GM21447 (cell line): ENCODE data around the gene KNG1.
A peak's percentile ranks its signal among the peaks of the same experiment; 100 is the strongest.
"Not testable (repeated sequence)": the region's sequence is repeated elsewhere in the genome, so short reads cannot be mapped to it uniquely, and the experiment has no call there.

Experiments used
- ATAC-seq: cut with Tn5 transposase; IDR thresholded peaks from one replicate; pipeline ENCODE4 v1.9.1; 2021; ENCODE audit not compliant: unreplicated experiment

KNG1 gene

GRCh38 chr3:186717039-186717457 lies at the start of gene KNG1:
Gene KNG1, plus strand, starts transcription at chr3:186717359. Its CDS starts 184 bp downstream, at chr3:186717543.
- ATAC-seq = no peak

- ATAC-seq = no peak
These were observed 48.7 kb upstream of the KNG1 start for GRCh38 chr3:186668426-186668825.

DNA sequence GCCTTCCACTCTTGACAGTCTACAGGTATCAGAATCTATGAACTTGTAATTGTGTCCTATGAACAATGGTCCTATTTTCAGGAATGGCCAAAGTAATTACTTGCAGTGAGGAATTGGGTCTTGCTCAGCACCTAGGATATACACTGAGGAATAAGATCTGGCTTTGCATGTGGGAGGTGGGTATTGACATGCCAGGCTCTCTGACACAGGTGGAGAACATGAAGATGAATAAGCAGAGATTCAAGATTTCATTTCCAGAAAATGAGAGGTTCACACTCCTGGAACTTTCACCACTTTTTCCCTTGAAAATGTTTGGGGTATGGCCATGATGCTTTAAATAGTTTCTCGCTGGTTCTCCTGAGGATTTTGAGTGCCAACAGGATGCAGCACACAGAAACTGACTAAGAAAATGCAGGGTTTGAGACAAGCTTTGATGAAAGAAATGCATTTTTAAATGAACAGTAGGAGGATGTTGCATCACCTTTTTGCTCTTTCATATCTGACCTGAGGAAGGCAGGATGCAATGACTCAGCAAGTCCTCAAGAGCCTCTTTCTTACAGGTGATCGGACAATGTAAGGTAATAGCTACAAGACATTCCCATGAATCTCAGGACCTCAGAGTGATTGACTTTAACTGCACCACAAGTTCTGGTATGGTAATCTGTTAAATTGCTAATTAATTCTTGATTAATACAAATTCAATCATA lies 47.6 kb upstream of the KNG1 start:
- ATAC-seq = no peak

DNA sequence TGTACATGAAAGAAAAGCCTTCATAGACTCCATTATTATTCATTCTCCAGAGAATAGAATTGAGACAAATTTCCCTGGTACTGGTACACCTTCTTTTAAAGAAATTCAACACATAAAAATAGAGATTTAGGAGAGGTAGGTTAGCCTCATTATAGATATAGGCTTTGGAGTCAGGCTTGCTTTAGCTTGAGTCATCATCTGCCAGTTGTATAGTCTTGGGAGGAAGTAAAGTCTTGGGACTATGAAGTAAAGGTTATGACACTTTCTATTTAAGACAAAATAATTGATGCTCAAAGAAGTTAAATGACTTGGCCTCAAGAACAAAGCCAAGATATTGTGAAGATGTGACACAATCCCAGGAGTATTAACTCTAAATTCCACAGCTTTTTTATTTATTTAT lies 47.0 kb upstream of the KNG1 start:
- no peak for ATAC-seq

GRCh38 chr3:186671051-186671450 lies 46.1 kb upstream of the KNG1 start:
- no peak for ATAC-seq

GRCh38 chr3:186678604-186679003 lies 38.6 kb upstream of the KNG1 start:
- no peak for ATAC-seq

DNA sequence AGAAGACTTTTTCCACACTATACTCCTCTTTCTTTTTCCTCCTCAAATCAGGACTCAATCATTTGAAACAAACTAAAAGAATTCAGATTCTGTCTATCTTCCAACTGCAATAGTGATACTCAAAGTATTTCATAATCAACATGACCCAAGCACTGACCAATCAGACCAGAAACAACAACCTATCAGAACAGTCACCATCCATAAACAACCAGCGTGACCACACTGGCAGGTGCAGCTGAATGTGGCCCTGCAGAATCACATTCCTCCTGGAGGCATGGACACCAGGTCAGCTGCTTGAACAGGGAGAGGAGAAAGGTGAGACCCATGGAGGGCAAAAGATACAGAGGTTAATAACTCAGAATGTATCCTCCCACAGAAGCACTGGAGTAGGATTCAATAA lies 38.0 kb upstream of the KNG1 start:
- no peak for ATAC-seq

DNA sequence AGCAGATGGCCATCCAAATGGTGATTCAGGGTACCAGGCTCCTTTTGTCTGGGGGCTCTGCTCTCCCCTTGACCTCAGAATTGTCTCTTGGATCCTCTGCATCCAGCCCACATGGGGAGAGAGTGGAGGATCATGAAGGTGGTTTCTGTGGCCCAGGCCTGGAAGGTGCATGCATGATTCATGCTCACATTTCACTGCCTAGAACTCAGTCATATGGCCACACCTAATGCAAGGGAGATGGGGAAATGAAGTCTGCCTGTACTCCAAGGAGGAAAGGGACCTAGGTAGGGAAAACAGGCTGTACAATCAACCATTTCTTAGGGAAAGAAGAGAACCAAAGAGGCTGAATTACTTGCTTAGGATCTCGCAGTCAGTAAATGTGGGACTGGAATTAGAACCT lies 36.3 kb upstream of the KNG1 start:
- ATAC-seq = no peak

- no peak for ATAC-seq
These were observed 34.3 kb upstream of the KNG1 start for GRCh38 chr3:186682812-186683211.

- ATAC-seq = no peak
These were observed 33.2 kb upstream of the KNG1 start for GRCh38 chr3:186683979-186684378.

DNA sequence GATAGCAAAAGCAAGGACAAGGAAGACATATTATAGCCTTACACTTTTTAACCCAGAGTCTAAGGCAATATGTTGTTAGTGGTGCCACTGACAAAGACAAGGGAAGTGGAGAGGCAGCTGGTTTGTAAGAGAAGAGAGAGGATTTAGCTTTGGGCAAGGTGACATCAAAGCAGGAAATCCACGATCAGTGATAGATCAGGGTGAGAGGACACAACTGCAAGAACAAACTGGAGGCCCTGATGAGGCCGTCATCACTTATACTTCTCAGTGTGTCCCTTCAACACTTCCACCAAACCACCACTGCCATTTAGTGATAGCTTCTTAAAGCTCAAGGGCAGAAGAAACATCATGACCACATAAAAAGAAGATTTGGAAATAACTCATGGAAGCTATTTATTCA lies 30.7 kb upstream of the KNG1 start:
- not testable (repeated sequence) for ATAC-seq

- ATAC-seq = no peak
These were observed 30.0 kb upstream of the KNG1 start for GRCh38 chr3:186687120-186687651.

- not testable (repeated sequence) for ATAC-seq
These were observed 26.9 kb upstream of the KNG1 start for GRCh38 chr3:186690304-186690703.

DNA sequence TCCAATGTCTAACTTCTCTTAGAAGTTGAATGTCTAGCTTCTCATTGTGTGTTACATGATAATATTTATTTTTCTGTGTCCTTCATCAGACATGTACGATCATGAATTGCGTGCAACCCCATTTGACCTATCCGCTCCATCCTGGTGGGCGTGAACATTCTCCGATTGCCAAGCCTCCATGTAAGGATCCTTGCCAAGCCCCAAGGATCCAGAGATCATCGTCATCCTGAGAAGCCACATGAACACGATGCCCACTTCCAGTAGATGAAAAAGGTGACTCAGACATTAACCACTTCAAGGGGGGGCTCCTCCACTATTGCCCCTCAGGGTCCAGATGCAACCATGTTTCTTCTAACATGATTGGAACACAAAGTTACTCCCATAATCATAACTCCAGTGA lies 25.5 kb upstream of the KNG1 start:
- ATAC-seq = no peak

GRCh38 chr3:186693843-186694242 lies 23.3 kb upstream of the KNG1 start:
- ATAC-seq = no peak

GRCh38 chr3:186694288-186695032 lies 22.7 kb upstream of the KNG1 start:
- no peak for ATAC-seq

- ATAC-seq = no peak
These were observed 20.6 kb upstream of the KNG1 start for GRCh38 chr3:186696522-186696921.

- no peak for ATAC-seq
These were observed 19.6 kb upstream of the KNG1 start for GRCh38 chr3:186697510-186697909.

DNA sequence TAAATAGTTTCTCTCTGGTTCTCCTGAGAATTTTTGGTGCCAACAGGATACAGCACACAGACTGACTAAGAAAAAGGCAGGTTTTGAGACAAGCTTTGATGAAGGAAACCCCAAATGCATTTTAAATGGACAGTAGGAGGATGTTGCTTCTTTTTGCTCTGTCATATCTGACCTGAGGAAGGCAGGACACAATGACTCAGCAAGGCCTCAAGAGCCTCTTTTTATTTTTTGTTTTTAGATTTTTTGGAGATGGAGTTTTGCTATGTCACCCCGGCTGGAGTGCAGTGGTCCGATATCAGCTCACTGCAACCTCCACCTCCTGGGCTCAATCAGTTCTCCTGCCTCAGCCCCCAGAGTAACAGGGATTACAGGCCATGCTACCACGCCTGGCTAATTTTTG lies 16.9 kb upstream of the KNG1 start:
- no peak for ATAC-seq

DNA sequence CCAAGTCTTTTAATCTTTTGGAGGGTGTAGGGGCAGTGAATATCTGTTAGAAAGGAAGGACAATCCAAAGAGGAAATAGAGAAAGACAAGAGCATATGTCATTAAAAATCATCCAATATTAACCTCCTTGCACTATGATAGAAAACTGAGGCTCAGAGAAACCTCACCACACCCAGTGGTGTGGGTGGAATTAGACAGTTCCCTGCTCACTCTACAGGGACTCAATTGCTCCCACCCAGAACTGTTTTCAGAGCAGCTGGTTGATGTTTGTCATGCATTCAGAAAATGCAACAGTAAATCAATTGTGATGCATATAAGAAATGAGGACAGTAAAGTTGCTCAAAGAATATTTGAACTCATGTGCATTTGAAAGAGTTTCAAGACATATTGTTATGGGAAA lies 14.7 kb upstream of the KNG1 start:
- not testable (repeated sequence) for ATAC-seq

DNA sequence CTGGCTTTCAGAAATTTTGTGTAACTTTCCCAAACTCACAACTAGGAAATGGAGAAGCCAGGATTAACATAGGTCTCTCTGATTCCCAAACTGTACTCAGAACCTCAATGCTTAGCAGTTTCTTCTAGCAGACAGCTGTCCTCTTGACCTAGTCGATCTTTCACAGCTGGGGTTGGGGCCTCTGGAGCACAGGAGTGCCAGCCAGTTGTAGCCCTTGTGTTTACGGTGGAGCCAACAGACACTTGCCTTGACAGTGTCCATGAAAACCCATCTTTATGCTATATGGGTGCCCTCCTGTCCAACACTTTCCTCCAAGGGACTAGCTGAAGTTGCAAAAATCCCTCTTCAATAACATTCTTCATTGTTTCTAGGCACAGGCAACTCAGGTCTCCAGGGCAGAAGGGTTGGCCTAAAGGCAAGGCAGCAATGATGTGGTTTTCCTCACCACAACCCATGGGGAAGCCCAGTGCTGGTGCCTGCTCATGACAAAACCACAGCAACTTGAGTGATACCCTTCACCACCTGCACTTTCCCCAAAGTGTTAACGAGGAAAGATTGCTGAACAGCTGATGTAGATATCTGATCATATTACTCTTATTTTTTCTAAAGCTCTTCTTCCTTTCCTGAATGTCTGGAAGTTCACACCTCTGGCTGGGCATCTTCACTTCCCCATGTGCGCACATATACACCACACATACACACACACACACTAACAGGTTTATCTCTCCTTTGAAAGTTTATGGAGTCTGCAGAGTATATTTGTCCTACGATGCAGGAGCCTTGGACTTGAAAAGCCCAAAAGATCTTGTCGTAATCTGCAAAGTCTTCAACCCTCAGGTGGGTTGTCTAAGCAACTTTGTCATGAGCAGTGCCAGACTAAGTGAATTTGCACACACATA lies 11.0 kb upstream of the KNG1 start:
- ATAC-seq = peak; percentile 90
